Trophoblast cell (in vitro differentiated cells and primary cell): ENCODE data around the gene GUCA2B.

Experiments used
- DNase-seq, 2 donors: peaks; one replicate each; pipeline ENCODE4 v3.0.0-alpha.2; 2016
- H2AFZ ChIP-seq: 2 replicates; pipeline ENCODE4 v1.6.1; 2013; ENCODE audit warnings: low read length, moderate library complexity, mild to moderate bottlenecking; ENCODE audit not compliant: insufficient read depth, poor library complexity
- H2AK5ac ChIP-seq: 2 replicates; pipeline ENCODE4 v1.6.1; 2013; ENCODE audit warnings: mild to moderate bottlenecking, low read length
- H2BK120ac ChIP-seq: 2 replicates; pipeline ENCODE4 v1.6.1; 2013; ENCODE audit warnings: low read length, mild to moderate bottlenecking, moderate library complexity; ENCODE audit not compliant: insufficient read depth, poor library complexity
- H2BK12ac ChIP-seq: 2 replicates; pipeline ENCODE4 v1.6.1; 2013; ENCODE audit warnings: mild to moderate bottlenecking, low read length, moderate library complexity
- H2BK5ac ChIP-seq: 2 replicates; pipeline ENCODE4 v1.6.1; 2013; ENCODE audit warnings: low read length, low read depth, moderate library complexity, mild to moderate bottlenecking; ENCODE audit not compliant: poor library complexity
- H3K14ac ChIP-seq: 2 replicates; pipeline ENCODE4 v1.6.1; 2013; ENCODE audit warnings: mild to moderate bottlenecking, low read length
- H3K18ac ChIP-seq: 2 replicates; pipeline ENCODE4 v1.6.1; 2013; ENCODE audit warnings: mild to moderate bottlenecking, low read length
- H3K23ac ChIP-seq: 2 replicates; pipeline ENCODE4 v1.6.1; 2013; ENCODE audit warnings: low read length
- H3K27ac ChIP-seq: 2 replicates; pipeline ENCODE4 v1.5.1; 2013; ENCODE audit warnings: low read depth, mild to moderate bottlenecking, inconsistent platforms, low read length, moderate library complexity
- H3K27me3 ChIP-seq: 2 replicates; pipeline ENCODE4 v1.6.1; 2013; ENCODE audit warnings: inconsistent platforms, mild to moderate bottlenecking, low read length, moderate library complexity; ENCODE audit not compliant: insufficient read depth
- H3K36me3 ChIP-seq, 2 experiments: 1 replicate in 1 of 2; 2 replicates in 1 of 2; pipeline ENCODE4 v1.6.1; 2013; ENCODE audit warnings: low read length in 2 of 2, mild to moderate bottlenecking in 2 of 2, moderate library complexity in 1 of 2; ENCODE audit not compliant: insufficient read depth in 2 of 2, control insufficient read depth in 1 of 2
- H3K4ac ChIP-seq: 2 replicates; pipeline ENCODE4 v1.6.1; 2013; ENCODE audit warnings: low read depth, mild to moderate bottlenecking, low read length, moderate library complexity
- H3K4me1 ChIP-seq, 2 experiments: 1 replicate in 1 of 2; 2 replicates in 1 of 2; pipeline ENCODE4 v1.6.1; 2013; ENCODE audit warnings: low read length in 2 of 2, mild to moderate bottlenecking in 2 of 2, moderate library complexity in 1 of 2; ENCODE audit not compliant: insufficient read depth in 2 of 2, control insufficient read depth in 1 of 2
- H3K4me2 ChIP-seq: 2 replicates; pipeline ENCODE4 v1.6.1; 2013; ENCODE audit warnings: inconsistent platforms, mild to moderate bottlenecking, low read length, moderate library complexity
- H3K4me3 ChIP-seq: 2 replicates; pipeline ENCODE4 v1.5.1; 2013; ENCODE audit warnings: mild to moderate bottlenecking, low read depth, low read length, inconsistent platforms
- H3K79me1 ChIP-seq: one replicate; pipeline ENCODE4 v1.6.1; 2013; ENCODE audit warnings: low read length
- H3K79me2 ChIP-seq: 2 replicates; pipeline ENCODE4 v1.6.1; 2013; ENCODE audit warnings: low read length, mild to moderate bottlenecking; ENCODE audit not compliant: control insufficient read depth, insufficient read depth, poor library complexity
- H3K9ac ChIP-seq: 2 replicates; pipeline ENCODE4 v1.6.1; 2013; ENCODE audit warnings: mild to moderate bottlenecking, low read length
- H3K9me3 ChIP-seq: 2 replicates; pipeline ENCODE4 v1.6.1; 2013; ENCODE audit warnings: low read depth, mild to moderate bottlenecking, control low read depth, inconsistent platforms, low read length; ENCODE audit not compliant: insufficient read depth
- H4K12ac ChIP-seq: 2 replicates; pipeline ENCODE4 v1.6.1; 2013; ENCODE audit warnings: low read depth, mild to moderate bottlenecking, low read length, moderate library complexity
- H4K8ac ChIP-seq: 2 replicates; pipeline ENCODE4 v1.6.1; 2013; ENCODE audit warnings: low read depth, mild to moderate bottlenecking, low read length, moderate library complexity
- H4K91ac ChIP-seq: one replicate; pipeline ENCODE4 v1.6.1; 2013; ENCODE audit warnings: low read depth, mild to moderate bottlenecking, low read length, moderate library complexity
- WGBS: extraction: QIAGEN DNeasy Blood & Tissue Kit; methylation state at CpG from one replicate; pipeline ENCODE4 v1.1.7; 2013; ENCODE audit warnings: missing lambda C conversion rate; ENCODE audit not compliant: insufficient read length, insufficient coverage; ENCODE audit errors: extremely low coverage; 5-methylcytosine and 5-hydroxymethylcytosine counted together

GUCA2B gene

DNA sequence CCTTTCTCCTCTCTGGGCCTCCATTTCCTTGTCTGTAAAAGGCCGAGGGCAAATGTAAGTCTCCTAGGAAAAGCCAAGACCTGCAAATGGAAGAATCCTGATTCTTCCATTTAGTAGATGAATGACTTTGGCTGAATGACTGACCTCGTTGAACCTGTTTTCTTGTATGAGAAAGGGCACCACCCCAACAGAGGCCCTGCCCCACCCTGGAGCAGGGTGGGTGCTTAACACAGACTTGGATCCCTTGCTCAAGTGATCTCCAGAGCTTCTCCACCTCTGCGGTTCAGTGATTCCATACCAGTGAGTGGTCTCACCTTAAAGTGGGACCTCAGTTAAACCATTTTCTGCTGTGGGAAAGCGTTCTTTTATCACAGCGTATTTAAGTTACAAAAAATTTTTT lies 39.0 kb upstream of the GUCA2B start:
- Histone ChIP-seq H3K4me3 (no peak overlapping the region), H2AFZ (no peak overlapping the region), H3K27ac (no peak overlapping the region), H2BK12ac (no peak overlapping the region), H3K23ac (no peak overlapping the region), H3K79me1 (no peaks in the 10 kb centered on the region), H3K79me2 (no peaks in the 10 kb centered on the region), H2BK5ac (no peak overlapping the region), H3K36me3 (no peaks in the 10 kb centered on the region), H2BK120ac (no peak overlapping the region), H2AK5ac (no peak overlapping the region), H3K4me2 (no peak overlapping the region), H3K9me3 (no peaks in the 10 kb centered on the region), H3K14ac (no peak overlapping the region), H4K12ac (no peak overlapping the region), H4K91ac (no peak overlapping the region), H4K8ac (no peak overlapping the region), H3K9ac (no peak overlapping the region), H3K27me3 (no peaks in the 10 kb centered on the region), H3K4ac (no peak overlapping the region), H3K4me1 (no peaks in the 10 kb centered on the region), H3K18ac (no peak overlapping the region)
- no CpG with 5 or more reads among the region's 5 CpGs for WGBS
- DNase-seq, result peak; percentile 66 to 73

DNA sequence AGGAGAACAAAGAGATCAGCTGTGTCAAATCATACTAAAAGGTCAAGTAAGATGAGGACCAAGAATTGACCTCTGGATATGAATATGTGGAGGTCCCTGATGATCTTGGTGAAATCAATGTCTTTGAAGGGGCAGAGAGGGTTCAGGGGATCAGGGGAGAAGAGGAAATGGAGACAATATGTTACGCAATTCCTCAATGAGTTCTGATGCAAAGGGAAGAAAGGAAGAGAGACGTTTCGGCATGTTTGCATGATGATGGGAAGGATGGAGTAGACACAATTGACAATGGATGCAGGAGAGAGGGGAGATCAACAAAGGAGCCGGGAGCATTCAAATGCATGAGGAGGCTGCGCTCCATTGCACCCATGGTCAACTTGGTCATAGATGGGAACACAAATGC lies 36.0 kb upstream of the GUCA2B start:
- Histone ChIP-seq H3K4me3 (no peak overlapping the region), H3K4me2 (no peak overlapping the region), H3K27ac (no peak overlapping the region), H3K9ac (no peak overlapping the region), H3K9me3 (no peaks in the 10 kb centered on the region), H4K12ac (no peak overlapping the region), H3K79me1 (no peaks in the 10 kb centered on the region), H2AFZ (no peak overlapping the region), H3K27me3 (no peaks in the 10 kb centered on the region), H3K14ac (no peak overlapping the region), H2AK5ac (no peak overlapping the region), H3K79me2 (no peaks in the 10 kb centered on the region), H3K4ac (no peak overlapping the region), H4K91ac (no peak overlapping the region), H2BK120ac (no peak overlapping the region), H3K36me3 (no peaks in the 10 kb centered on the region), H2BK12ac (no peak overlapping the region), H4K8ac (no peak overlapping the region), H2BK5ac (no peak overlapping the region), H3K18ac (no peak overlapping the region), H3K4me1 (no peaks in the 10 kb centered on the region), H3K23ac (no peak overlapping the region)
- DNase-seq, result no peak
- WGBS, result no CpG with 5 or more reads among the region's 5 CpGs

DNA sequence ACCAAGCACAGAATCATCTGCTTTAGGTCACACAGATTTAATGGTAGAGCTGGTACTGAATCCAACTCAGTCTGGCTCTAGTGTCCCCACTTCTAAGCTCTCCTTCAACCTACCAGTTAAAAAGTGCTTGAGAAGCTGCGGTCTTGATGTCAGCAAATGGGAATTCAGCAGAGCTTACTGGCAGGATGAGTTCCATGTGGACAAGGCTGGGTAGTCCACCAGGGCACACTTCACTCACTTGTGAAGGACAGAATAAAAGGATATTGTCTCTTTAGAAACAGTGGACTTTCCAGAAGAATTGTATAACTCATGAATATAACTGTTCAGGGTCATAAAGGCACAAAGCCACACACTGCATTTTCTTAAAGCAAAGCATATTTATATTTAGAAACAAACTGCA lies 35.1 kb upstream of the GUCA2B start:
- H3K27ac ChIP-seq, result no peak overlapping the region
- H3K23ac ChIP-seq, result no peak overlapping the region
- no peak overlapping the region for H2AFZ ChIP-seq
- H2BK120ac ChIP-seq, result no peak overlapping the region
- H3K9me3 ChIP-seq, result no peaks in the 10 kb centered on the region
- no peak overlapping the region for H3K4me2 ChIP-seq
- no peak overlapping the region for H4K91ac ChIP-seq
- H4K8ac ChIP-seq, result no peak overlapping the region
- H2AK5ac ChIP-seq, result no peak overlapping the region
- no peaks in the 10 kb centered on the region for H3K27me3 ChIP-seq
- no peak overlapping the region for H3K9ac ChIP-seq
- no peaks in the 10 kb centered on the region for H3K79me2 ChIP-seq
- WGBS, result no CpG with 5 or more reads among the region's 1 CpG
- H4K12ac ChIP-seq, result no peak overlapping the region
- H3K36me3 ChIP-seq, result no peaks in the 10 kb centered on the region
- H3K18ac ChIP-seq, result no peak overlapping the region
- no peak overlapping the region for H2BK5ac ChIP-seq
- no peaks in the 10 kb centered on the region for H3K4me1 ChIP-seq
- no peak for DNase-seq
- H3K4me3 ChIP-seq, result no peak overlapping the region
- no peak overlapping the region for H3K14ac ChIP-seq
- no peak overlapping the region for H3K4ac ChIP-seq
- H2BK12ac ChIP-seq, result no peak overlapping the region
- H3K79me1 ChIP-seq, result no peaks in the 10 kb centered on the region

DNA sequence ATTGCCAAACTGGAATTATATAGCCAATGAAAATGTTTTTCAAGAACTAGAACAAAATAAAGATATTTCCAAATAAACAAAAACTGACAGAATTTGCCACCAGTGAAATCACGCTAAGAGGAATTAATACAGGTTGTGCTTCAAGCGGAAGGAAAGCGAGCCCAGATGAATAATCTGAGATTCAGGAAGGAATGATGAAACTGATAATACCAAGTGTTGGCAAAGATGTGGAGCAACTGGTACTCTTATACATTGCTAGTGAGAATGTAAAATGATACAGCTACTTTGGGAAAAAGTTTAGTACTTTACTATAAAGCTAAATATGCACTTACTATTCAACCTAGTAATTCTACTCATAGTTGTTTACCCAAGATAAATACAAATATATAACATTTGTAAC lies 30.8 kb upstream of the GUCA2B start:
- no peak overlapping the region for H4K8ac ChIP-seq

More for the DNA sequence above, 30.8 kb upstream of the GUCA2B start:
- Histone ChIP-seq H3K4ac (no peak overlapping the region), H2BK5ac (no peak overlapping the region), H2AK5ac (no peak overlapping the region), H3K4me1 (no peaks in the 10 kb centered on the region), H3K4me3 (no peak overlapping the region), H3K18ac (no peak overlapping the region), H3K14ac (no peak overlapping the region), H3K27ac (no peak overlapping the region), H2BK12ac (no peak overlapping the region), H3K4me2 (no peak overlapping the region), H4K12ac (no peak overlapping the region), H3K9ac (no peak overlapping the region), H3K79me2 (no peaks in the 10 kb centered on the region), H3K23ac (no peak overlapping the region), H3K9me3 (no peaks in the 10 kb centered on the region), H2AFZ (no peak overlapping the region), H3K27me3 (no peaks in the 10 kb centered on the region), H2BK120ac (no peak overlapping the region), H3K36me3 (no peaks in the 10 kb centered on the region), H4K91ac (no peak overlapping the region), H3K79me1 (no peaks in the 10 kb centered on the region)
- WGBS, result no CpG with 5 or more reads among the region's 3 CpGs
- peak in 1 of 2 donors; percentile 25 for DNase-seq
